IPS-18a (cell line): ENCODE results near the gene ZNF502.

Source experiments
- H3K27ac ChIP-seq: one replicate; pipeline ENCODE4 v1.5.1; 2013; ENCODE audit warnings: low read length
- H3K27me3 ChIP-seq: one replicate; pipeline ENCODE4 v1.6.1; 2013; ENCODE audit warnings: mild to moderate bottlenecking, low read length; ENCODE audit not compliant: control insufficient read depth, insufficient read depth
- H3K36me3 ChIP-seq: one replicate; pipeline ENCODE4 v1.6.1; 2013; ENCODE audit warnings: low read depth, low read length; ENCODE audit not compliant: control insufficient read depth
- H3K4me1 ChIP-seq: one replicate; pipeline ENCODE4 v1.6.1; 2013; ENCODE audit warnings: low read depth, low read length; ENCODE audit not compliant: control insufficient read depth
- H3K4me3 ChIP-seq: one replicate; pipeline ENCODE4 v1.5.1; 2013; ENCODE audit warnings: low read length
- H3K9ac ChIP-seq: one replicate; pipeline ENCODE4 v1.6.1; 2013; ENCODE audit warnings: mild to moderate bottlenecking, low read length, moderate library complexity
- H3K9me3 ChIP-seq: one replicate; pipeline ENCODE4 v1.6.1; 2013; ENCODE audit warnings: low read depth, low read length; ENCODE audit not compliant: control insufficient read depth

Gene ZNF502

DNA sequence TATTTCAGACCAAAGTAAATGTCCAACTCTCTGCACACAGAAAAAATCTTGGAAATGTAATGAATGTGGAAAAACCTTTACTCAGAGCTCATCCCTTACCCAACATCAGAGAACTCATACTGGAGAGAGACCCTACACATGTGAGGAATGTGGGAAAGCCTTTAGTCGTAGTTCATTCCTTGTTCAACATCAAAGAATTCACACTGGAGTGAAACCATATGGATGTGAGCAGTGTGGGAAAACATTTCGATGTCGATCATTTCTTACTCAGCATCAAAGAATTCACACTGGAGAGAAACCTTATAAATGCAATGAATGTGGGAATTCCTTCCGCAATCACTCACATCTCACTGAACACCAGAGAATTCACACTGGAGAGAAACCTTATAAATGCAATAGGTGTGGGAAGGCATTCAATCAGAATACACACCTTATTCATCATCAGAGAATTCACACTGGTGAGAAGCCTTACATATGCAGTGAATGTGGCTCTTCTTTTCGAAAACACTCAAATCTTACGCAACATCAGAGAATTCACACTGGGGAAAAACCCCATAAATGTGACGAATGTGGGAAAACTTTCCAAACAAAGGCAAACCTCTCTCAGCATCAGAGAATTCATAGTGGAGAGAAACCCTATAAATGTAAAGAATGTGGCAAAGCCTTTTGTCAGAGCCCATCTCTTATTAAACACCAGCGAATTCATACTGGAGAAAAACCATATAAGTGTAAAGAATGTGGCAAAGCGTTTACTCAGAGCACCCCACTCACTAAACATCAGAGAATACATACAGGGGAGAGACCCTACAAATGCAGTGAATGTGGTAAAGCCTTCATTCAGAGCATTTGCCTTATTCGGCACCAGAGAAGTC lies 9.0 kb downstream of the ZNF502 start:
- no peak overlapping the region for H3K4me3 ChIP-seq
- H3K4me1 ChIP-seq, result no peaks in the 10 kb centered on the region
- H3K27ac ChIP-seq, result no peak overlapping the region
- peaks cover 82% of the 10 kb centered on the region for H3K9me3 ChIP-seq
- no peak overlapping the region for H3K9ac ChIP-seq
- peaks cover 16% of the 10 kb centered on the region for H3K36me3 ChIP-seq
- no peaks in the 10 kb centered on the region for H3K27me3 ChIP-seq

DNA sequence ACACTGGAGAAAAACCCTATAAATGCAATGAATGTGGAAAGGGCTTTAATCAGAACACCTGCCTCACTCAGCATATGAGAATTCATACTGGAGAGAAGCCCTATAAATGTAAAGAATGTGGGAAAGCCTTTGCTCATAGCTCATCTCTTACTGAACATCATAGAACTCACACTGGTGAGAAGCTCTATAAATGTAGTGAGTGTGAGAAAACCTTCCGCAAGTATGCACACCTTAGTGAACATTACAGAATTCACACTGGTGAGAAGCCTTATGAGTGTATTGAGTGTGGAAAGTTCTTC lies 9.6 kb downstream of the ZNF502 start:
- no peak overlapping the region for H3K9ac ChIP-seq
- H3K4me1 ChIP-seq, result no peaks in the 10 kb centered on the region
- H3K27ac ChIP-seq, result no peak overlapping the region
- H3K9me3 ChIP-seq, result peaks cover 78% of the 10 kb centered on the region
- no peaks in the 10 kb centered on the region for H3K27me3 ChIP-seq
- H3K36me3 ChIP-seq, result peaks cover 16% of the 10 kb centered on the region
- no peak overlapping the region for H3K4me3 ChIP-seq

DNA sequence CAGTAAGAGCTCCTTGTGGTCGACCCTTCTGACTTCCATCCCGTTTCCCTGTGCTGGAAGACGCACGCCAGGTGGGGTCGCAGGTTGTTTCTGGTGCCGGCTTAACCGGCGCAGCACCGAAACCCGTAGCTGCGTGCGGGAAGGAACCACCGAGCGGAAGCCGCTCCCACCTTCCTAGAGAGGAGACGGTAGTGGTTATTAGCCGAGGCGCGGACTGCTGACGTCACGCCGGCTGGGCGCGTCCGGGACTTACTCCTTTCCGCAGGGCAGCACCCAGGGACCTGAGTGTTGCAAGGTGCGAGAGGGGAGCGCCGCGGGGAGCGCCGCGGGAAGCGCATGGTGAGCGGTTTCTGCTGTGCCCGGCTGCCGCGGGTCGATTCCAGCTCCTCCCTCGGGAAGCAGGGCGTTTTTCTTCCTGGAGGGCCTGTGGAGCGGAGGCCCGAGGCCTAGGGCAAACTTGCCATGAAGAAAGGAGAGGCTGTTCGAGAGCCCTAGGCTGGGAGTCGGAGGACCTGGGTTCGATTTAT lies 17.0 kb downstream of the ZNF502 start, which contains the start of gene ZNF501:
ZNF501 (plus strand) TSS at position 252 of the 527 bp plus-strand sequence. CDS start 4,787 bp downstream, outside the sequence.
- H3K27ac ChIP-seq, result no peak within 1 kb of the TSS
- H3K27me3 ChIP-seq, result no peaks in the 10 kb centered on the region
- H3K9me3 ChIP-seq, result peaks cover 52% of the 10 kb centered on the region
- H3K4me3 ChIP-seq, result peak within 1 kb of the TSS; percentile 81
- H3K9ac ChIP-seq, result peak within 1 kb of the TSS; percentile 64
- H3K36me3 ChIP-seq, result peaks cover 22% of the 10 kb centered on the region
- H3K4me1 ChIP-seq, result no peaks in the 10 kb centered on the region

DNA sequence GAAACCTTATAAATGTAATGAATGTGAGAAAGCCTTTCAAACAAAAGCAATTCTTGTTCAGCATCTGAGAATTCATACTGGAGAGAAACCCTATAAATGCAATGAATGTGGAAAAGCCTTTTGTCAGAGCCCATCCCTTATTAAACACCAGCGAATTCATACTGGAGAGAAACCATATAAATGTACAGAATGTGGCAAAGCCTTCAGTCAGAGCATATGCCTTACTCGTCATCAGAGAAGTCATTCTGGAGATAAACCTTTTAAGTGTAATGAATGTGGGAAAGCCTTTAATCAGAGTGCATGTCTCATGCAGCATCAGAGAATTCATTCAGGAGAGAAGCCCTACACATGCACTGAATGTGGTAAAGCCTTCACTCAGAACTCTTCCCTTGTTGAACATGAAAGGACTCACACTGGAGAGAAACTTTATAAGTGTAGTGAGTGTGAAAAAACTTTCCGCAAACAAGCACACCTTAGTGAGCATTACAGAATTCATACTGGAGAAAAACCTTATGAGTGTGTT lies 22.2 kb downstream of the ZNF502 start:
- Histone ChIP-seq H3K4me3 (no peak overlapping the region), H3K36me3 (peaks cover 31% of the 10 kb centered on the region), H3K9me3 (peaks cover 68% of the 10 kb centered on the region), H3K9ac (no peak overlapping the region), H3K27me3 (no peaks in the 10 kb centered on the region), H3K4me1 (no peaks in the 10 kb centered on the region), H3K27ac (no peak overlapping the region)

DNA sequence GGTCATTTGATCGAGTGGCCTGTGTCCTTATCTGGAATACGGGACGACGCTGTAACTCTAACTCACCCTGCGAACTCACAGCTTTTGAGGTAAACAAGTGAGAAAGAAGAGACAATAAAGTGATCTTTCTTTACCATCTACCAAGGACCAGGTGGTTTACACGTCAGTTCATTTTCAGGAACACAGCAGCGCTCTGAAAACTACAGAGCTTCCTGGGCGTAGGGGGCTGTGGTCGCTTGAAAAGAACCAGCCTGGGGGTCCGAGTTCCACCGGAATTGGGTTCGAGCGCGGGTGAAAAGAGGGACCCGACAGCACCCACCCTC lies 48.6 kb downstream of the ZNF502 start:
- no peaks in the 10 kb centered on the region for H3K4me1 ChIP-seq
- H3K36me3 ChIP-seq, result peaks cover 26% of the 10 kb centered on the region

DNA sequence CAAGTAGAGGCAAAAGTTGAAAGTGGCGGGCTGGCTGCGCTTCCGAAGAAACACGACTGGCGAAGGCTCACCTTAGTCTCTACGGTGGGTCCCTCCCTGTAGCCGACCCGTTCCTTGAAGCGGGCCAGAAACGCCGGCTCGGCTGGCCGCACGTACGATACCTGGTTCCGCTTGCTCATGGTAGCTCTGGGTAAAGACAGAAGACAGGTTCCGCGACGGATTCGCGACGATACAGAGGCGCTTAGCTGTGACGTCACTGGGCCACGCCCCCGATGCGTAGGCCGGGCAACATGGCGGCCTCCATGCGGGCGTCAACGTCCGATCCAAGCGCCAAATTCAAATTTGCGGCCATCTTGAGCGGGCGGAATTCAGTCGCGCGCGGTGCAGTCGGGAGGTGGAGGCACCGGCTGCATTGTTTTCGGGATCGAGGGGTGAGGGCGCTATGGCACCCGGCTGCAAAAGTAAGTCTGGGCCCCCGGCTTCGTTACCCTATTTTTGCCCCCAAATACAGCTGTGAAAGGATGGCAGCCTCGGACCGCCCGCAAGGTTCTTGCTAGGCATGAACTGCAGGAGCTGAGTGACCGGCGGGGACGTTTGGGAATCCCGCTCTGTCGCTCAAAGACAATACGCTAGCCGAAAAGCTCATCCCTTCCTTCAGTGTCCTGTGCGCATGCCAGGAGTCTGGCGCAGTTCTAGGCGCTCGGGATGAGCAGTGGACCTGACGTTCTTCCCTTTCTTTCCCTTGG lies 49.1 kb downstream of the ZNF502 start, which contains the start of the genes KIAA1143 and KIF15:
KIAA1143 (minus strand) TSS at position 196 of the 746 bp plus-strand sequence; CDS start at position 179, 17 bp downstream.
KIF15 (plus strand) TSS at position 371 of the 746 bp plus-strand sequence; CDS start at position 443, 72 bp downstream.
- H3K36me3 ChIP-seq, result peaks cover 21% of the 10 kb centered on the region
- no peaks in the 10 kb centered on the region for H3K4me1 ChIP-seq
- H3K4me3 ChIP-seq, result peak within 1 kb of the TSS; percentile 98
- H3K27me3 ChIP-seq, result no peaks in the 10 kb centered on the region
- peak within 1 kb of the TSS; percentile 93 for H3K27ac ChIP-seq
- H3K9me3 ChIP-seq, result no peaks in the 10 kb centered on the region
- H3K9ac ChIP-seq, result peak within 1 kb of the TSS; percentile 94

More for the DNA sequence above, 48.6 kb downstream of the ZNF502 start:
- Histone ChIP-seq H3K27me3 (no peaks in the 10 kb centered on the region), H3K9me3 (no peaks in the 10 kb centered on the region), H3K9ac (peak overlapping the region; percentile 94), H3K27ac (peak overlapping the region; percentile 83), H3K4me3 (peak overlapping the region; percentile 98)

DNA sequence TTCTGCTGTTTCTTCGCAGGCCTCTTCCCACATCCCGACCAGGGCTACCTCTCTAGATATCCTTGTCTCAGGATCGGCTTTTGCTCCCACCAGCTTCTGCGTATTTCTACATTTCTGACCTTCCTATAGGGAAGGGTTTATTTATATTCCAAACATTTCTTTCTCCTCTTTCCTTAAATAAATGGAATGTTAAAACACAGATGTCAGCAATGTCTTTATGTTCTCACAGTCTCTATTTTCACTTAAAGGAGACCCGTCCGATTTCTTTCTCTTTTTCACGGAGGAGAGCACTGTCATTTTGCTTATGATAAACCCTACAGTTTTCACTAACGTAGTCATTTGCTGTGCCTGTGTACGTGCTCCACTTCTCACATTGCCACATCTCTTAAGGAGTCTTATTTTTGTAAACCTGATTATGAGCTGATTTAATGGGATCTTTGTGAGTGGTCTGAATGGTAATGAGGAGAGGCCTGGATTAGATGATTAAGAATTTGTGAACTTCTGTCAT lies 49.8 kb downstream of the ZNF502 start:
- peak overlapping the region; percentile 98 for H3K4me3 ChIP-seq
- H3K36me3 ChIP-seq, result peaks cover 18% of the 10 kb centered on the region
- peak overlapping the region; percentile 94 for H3K9ac ChIP-seq
- no peaks in the 10 kb centered on the region for H3K27me3 ChIP-seq
- H3K9me3 ChIP-seq, result no peaks in the 10 kb centered on the region
- H3K4me1 ChIP-seq, result no peaks in the 10 kb centered on the region
- H3K27ac ChIP-seq, result peak overlapping the region; percentile 93

DNA sequence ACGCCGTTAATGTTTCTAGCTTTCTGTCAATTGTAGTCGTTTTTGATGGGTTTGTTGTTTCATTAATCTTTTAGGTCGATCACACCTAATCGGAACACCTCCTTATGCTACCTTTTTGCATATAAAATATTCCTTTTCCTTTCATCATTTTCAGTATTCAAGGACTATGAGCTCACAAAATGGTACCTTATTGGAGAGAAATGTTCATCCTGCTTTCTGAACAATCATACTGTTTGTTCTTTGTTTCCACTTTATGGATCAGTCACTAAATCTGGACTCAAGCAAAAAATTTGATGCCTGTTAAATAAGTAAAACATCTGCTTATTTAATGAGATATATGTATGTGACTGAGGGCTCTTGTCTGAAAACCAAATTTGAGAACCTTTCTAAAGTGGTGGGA lies 50.2 kb downstream of the ZNF502 start:
- peak overlapping the region; percentile 94 for H3K9ac ChIP-seq
- H3K27ac ChIP-seq, result no peak overlapping the region
- peaks cover 17% of the 10 kb centered on the region for H3K36me3 ChIP-seq
- peak overlapping the region; percentile 98 for H3K4me3 ChIP-seq
- no peaks in the 10 kb centered on the region for H3K27me3 ChIP-seq
- H3K9me3 ChIP-seq, result no peaks in the 10 kb centered on the region
- no peaks in the 10 kb centered on the region for H3K4me1 ChIP-seq

DNA sequence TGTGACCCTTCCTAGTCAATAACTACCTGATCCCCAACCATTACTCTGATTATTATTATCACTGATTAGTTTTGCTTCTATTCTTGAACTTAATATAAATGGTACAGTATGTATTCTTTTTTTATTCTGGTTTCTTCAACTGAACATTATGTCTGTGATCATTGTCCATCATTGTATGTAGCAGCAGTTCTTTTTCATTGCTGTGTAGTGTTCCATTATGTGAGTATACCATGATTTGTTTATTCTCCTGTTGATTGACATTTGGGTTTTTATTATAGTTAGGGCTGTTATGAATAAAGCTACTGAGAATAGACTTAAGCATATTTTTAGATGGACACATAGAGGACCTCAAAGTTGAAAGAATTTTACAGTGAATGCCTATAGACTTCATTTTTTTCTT lies 51.8 kb downstream of the ZNF502 start:
- Histone ChIP-seq H3K4me3 (no peak overlapping the region), H3K9ac (no peak overlapping the region), H3K27me3 (no peaks in the 10 kb centered on the region), H3K36me3 (peaks cover 2% of the 10 kb centered on the region), H3K4me1 (no peaks in the 10 kb centered on the region), H3K9me3 (no peaks in the 10 kb centered on the region), H3K27ac (no peak overlapping the region)

DNA sequence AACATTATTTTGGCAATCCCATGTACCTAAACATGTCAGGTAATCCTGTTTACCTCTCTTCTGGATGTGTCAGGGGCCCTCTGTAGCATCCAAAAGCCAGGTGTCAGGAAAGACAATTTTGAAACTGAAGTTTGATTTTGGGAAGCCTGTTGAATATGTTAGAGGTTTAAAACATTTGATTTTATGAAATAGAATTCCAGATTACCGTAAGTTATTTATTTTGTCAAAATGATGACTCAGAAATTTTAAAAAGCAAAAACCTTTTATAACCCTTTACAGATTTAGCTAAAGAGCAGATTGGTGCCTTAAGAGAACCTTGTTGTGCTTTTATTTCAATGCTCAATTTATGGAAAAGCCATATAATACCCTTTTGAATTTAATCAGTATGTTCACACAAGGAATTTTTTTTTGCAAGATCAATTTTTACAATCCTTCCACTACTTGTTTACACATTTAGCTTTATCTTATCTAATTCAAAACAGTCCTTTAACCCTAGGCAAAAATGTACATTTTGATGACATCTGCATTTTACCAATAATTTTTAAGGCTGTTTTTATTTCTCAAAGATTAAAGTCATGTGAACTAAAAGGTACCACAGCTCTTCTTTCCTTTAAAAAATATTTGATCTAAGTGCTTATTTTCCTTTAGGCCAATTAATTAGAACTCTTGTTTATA lies 59.1 kb downstream of the ZNF502 start:
- Histone ChIP-seq H3K27me3 (no peaks in the 10 kb centered on the region), H3K27ac (no peak overlapping the region), H3K9ac (no peak overlapping the region), H3K4me1 (no peaks in the 10 kb centered on the region), H3K9me3 (peaks cover 18% of the 10 kb centered on the region), H3K36me3 (peaks cover 17% of the 10 kb centered on the region), H3K4me3 (no peak overlapping the region)

DNA sequence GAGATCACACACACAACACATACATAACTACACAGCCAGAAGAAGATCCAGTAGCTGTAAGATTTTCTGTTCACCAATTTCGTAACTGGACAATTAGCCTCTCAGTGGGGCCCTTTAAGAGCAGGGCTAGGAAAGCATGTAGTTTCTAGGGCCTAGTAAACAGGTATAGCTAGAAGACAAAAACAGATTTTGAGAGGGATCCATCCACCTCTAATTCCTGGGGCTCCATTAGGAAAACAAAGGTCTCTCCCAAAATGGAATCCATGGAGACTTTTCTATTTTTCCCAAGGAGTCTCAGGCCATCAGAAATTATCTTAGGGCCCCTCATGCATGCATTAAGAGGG lies 59.6 kb downstream of the ZNF502 start:
- no peak overlapping the region for H3K27ac ChIP-seq
- H3K4me3 ChIP-seq, result no peak overlapping the region
- H3K9ac ChIP-seq, result no peak overlapping the region
- no peaks in the 10 kb centered on the region for H3K4me1 ChIP-seq
- H3K36me3 ChIP-seq, result peaks cover 22% of the 10 kb centered on the region
- H3K9me3 ChIP-seq, result peaks cover 18% of the 10 kb centered on the region
- no peaks in the 10 kb centered on the region for H3K27me3 ChIP-seq
